GM18511 (cell line): ENCODE results near the gene PIRT.
"Not testable (repeated sequence)": the region's sequence is repeated elsewhere in the genome, so short reads cannot be mapped to it uniquely, and the experiment has no call there.

Experiments
- ATAC-seq: cut with Tn5 transposase; IDR thresholded peaks from one replicate; pipeline ENCODE4 v1.9.1; 2021; ENCODE audit warnings: mild to moderate bottlenecking, moderate library complexity; ENCODE audit not compliant: unreplicated experiment

The PIRT gene

DNA sequence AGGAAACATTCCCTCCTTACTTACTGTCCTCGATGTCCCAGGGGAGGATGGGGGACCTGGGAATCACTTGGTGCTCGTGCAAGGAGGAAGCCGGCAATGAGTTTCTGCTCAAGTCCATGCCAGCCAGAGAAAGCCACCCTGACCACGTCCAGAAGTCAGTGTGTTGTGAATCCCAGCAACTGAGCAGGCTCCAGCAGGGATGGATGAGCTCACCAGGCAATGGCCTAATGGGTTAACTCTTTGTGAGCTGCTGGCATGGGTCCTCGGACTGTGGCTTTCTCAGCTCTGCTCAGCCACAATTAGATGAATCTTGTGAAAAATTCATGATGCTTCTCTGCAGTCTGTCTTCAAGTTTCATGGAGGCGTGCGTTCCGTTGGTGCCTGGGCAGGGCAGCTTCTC, at the start of gene PIRT:
Gene PIRT (minus strand): TSS at position 167 of the 400 bp plus-strand sequence. CDS start 12,442 bp downstream, outside the sequence.
- ATAC-seq: no peak

GRCh38 chr17:10881959-10882358, 44.1 kb upstream of the PIRT start:
- ATAC-seq: no peak

DNA sequence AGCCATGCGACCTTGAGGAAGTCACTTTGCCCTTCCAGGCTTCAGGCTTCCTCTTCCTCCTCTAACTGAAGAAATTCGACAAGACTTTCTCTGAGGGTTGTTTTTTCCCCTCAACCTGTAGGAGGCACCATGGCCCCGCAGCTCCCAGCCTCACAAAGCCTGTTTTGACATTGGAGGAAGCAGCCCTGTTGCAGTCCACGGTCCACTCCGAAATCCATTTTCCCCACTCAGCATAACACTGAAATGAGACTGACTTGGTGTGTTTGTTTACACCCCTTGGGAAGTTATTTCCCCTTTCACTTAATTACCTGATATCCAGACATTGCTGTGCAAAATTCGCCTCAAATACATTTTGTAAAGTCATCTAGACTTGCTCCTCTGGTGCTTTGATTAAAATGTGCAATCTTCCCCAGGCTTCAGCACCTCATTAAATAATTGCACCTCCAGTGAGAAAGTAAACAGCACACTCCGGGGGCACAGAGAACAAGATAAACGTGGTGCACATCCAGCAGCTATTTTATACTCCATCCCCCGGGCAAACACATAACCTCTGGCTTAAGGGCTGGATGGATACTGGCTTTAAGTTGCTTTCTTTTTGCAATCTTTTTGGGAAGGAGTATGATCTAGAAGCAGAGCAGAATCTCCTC, 41.4 kb upstream of the PIRT start:
- ATAC-seq: no peak

- ATAC-seq: peak; percentile 60
These were observed 38.2 kb upstream of the PIRT start for GRCh38 chr17:10875984-10876555.

- no peak for ATAC-seq
These were observed 37.6 kb upstream of the PIRT start for GRCh38 chr17:10875430-10875851.

GRCh38 chr17:10871914-10872313, 34.0 kb upstream of the PIRT start:
- no peak for ATAC-seq

DNA sequence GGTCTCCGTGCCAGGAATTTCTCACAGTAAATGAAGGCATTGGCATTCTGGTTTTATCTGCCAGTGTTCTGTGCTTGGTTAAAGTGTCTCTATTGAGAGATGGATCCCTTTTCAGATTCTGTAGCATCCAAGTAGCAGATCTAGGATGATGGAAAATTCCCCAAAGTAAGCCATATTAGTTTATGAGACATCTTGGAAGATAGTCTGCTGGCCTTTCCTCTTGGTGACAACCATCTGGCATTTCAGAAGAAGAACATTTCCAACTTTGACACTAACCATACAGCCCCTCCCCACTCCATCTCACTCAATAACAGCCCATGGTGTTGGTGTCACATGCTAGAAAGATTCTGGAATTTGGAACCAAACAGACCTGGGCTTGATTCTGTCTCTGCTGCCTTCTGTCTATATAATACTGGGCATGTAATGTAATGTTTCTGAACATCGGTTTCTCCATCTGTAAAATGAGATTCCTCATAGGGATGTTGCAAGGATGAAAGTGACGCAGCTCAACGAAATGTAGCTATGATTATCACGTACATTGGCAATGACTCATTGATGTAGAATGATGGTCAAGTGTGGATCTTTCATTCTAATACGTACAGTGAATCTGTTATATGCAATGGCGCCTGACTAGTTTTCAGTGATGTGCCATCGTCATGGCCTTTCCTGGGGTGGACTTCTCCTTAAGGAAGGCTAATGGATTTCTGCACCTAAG, 32.6 kb upstream of the PIRT start:
- no peak for ATAC-seq

- not testable (repeated sequence) for ATAC-seq
These were observed 30.9 kb upstream of the PIRT start for GRCh38 chr17:10868744-10869143.

DNA sequence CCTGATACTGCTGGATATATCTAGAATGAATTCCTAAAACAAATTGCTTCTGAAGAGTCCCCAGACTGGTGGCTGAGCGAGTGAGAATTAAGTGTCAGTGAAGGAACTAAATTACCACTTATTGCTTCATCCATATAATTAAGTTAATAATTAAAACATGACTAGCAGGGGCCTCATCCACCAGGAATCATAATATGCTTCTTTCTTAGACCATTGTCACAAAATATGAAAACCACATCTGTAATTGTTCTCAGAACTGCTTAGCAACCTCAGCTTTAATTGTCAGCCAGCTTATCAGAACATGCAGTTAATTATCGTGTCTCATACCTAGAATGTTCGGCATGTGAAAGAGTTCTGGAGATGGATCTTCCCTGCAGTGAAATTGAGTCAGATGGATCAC, 21.2 kb upstream of the PIRT start:
- no peak for ATAC-seq

DNA sequence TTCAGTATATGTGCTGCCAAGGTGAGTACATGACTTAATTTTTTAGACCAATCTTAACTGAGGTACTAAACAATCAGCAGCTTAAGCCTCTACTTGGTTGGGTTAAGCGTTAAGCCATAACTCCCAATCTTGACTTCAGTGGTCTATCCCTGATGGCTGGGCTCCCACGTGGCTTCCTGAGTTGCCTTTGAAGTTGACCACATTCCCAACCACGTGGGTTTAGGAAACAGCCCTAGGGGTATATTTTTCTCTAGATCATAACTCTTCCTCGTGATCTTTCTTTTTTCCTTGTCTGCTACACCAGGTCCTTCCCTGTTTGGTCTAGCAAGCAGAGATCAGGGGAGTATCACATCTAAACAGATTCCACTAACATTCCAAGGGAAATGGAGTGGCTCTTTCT, 20.1 kb upstream of the PIRT start:
- ATAC-seq: no peak

DNA sequence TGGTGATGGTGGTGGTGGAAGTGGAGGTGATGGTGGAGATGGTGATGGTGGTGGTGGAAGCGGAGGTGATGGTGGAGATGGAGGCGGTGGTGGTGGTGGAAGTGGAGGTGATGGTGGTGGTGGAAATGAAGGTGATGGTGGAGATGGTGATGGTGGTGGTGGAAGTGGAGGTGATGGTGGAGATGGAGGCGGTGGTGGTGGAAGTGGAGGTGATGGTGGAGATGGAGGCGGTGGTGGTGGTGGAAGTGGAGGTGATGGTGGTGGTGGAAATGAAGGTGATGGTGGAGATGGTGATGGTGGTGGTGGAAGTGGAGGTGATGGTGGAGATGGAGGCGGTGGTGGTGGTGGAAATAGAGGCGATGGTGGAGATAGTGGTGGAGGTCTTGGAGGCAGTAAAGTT, 8.7 kb upstream of the PIRT start:
- not testable (repeated sequence) for ATAC-seq

GRCh38 chr17:10845388-10845751, 7.5 kb upstream of the PIRT start:
- ATAC-seq: no peak

- peak; percentile 90 for ATAC-seq
These were observed 6.9 kb upstream of the PIRT start for GRCh38 chr17:10844621-10845387.

DNA sequence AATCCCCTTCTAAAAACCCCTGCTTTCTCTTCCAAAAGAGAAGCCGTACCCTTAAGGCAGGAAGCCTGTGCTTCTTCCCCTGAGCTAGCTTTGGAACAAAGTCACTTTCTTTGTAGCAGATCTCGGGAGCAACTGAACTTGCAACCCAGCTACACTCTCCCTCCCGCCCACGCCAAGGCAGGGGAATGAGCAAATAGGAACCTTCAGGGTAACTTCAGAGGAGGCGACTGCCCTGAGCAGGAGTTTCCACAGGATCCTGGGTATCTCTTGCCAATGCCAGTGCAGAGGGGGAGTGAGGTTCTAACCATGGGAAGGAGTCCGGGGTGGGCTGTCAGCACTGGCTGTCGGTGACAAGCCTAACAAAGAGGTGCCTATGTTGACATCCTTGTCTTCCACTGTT, 5.9 kb upstream of the PIRT start:
- ATAC-seq: no peak

GRCh38 chr17:10842658-10843057, 4.8 kb upstream of the PIRT start:
- no peak for ATAC-seq

- ATAC-seq: no peak
These were observed 795 bp upstream of the PIRT start for GRCh38 chr17:10838682-10839081.

DNA sequence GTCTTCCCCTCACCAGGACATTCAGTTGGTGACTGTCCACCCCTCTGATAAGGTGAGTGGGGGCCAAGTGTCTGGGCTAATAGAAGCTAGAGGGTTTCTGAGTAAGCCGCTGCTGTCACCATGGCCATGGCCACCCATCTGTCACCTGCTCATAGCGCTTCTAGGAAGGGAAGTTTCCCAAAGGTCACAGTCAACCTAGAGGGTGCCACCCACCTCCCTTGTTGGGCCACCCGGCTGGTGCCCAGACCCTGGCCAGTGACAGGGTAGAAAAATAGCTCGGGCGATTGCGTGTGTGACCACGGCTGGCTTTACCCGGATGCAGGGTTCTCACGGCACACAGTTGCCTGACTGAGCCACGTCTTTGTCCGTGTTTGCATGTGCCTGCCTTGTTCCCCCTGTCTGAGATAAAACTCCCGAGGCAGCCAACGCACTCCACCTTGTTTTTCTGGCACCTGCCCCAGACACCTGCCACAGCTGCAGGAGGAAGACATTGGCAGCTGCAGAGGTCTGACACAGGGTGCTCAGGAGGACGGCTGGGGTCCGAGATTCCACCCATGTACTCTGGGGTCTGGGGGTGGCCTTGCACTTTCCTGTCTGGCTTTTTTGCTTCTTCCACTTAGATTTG, 809 bp downstream of the PIRT start:
- ATAC-seq: no peak

DNA sequence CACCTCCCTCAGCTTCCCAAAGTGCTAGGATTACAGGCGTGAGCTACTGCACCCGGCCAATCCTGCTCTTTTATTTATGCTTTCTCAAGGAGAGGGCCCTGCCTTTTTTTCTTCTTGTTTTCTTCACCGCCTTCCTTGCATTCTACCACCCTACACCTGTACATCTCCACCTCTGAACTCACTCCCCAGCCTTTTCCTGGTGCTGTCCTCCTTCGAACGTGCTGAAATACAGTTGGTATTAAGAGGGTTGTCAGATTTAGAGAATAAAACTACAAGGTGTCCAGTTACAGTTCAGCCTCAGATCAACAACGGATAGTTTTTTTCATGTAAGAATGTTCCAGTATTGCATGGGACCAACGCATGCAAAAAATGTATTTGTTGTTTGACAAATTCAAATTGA, 1.7 kb downstream of the PIRT start:
- ATAC-seq: no peak

DNA sequence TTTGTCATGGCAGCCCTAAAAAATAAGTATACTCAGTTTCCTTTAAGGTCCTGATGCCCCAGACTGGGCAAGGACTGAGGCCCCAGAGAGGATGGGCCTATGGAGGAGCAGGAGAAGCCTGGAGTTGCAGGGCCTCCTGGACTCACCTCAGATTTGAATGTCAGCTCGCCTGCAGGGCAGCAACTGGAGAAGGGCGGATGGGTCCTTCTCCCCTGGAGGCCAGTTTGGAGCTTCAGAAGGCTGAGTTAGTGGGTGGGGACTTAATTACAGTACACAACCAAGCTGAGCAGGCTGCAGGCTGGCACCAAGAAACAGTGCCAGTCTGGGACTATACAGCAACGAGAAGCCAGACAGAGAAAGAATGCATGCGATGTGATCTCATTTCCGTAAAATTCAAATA, 6.2 kb downstream of the PIRT start:
- ATAC-seq: no peak

GRCh38 chr17:10827898-10828552, 9.9 kb downstream of the PIRT start:
- ATAC-seq: no peak

GRCh38 chr17:10824874-10825273, 13.0 kb downstream of the PIRT start:
- no peak for ATAC-seq
